Stomach (tissue), 9 donors: Measurements from ENCODE around the gene ANKRD7. TPM values are rescaled to one million over a fixed set of nuclear protein-coding genes. Genes with fewer than 3 reads are reported as not detected.

ENCODE experiments used
- DNase-seq, 2 donors: peaks; one replicate each; pipeline versions ENCODE4 v3.0.0 to v3.0.0-alpha.2; 2013 to 2019
- H3K27ac ChIP-seq, 5 donors: fragments of 200-600 bp in 4 of 5; sonication (generic) in 4 of 5; one replicate each; pipeline ENCODE4 v1.5.1; 2013 to 2019; ENCODE audit warnings: mild to moderate bottlenecking in 1 of 5, moderate library complexity in 1 of 5
- H3K27me3 ChIP-seq, 3 donors: fragments of 200-600 bp; sonication (generic); one replicate each; pipeline ENCODE4 v1.5.1; 2017 to 2019; ENCODE audit warnings: mixed run types in 1 of 3
- H3K36me3 ChIP-seq, 4 donors: fragments of 200-600 bp; sonication (generic); 1 replicate in 3 of 4; 2 replicates in 1 of 4; pipeline ENCODE4 v1.5.1; 2016 to 2019
- H3K4me1 ChIP-seq, 4 donors: fragments of 200-600 bp; sonication (generic); one replicate each; pipeline ENCODE4 v1.5.1; 2016 to 2019
- H3K4me3 ChIP-seq, 4 donors: fragments of 200-600 bp; sonication (generic) in 3 of 4; one replicate each; pipeline ENCODE4 v1.5.1; 2016 to 2019; ENCODE audit warnings: mild to moderate bottlenecking in 1 of 4
- H3K9me3 ChIP-seq, 4 donors: fragments of 200-600 bp; sonication (generic); one replicate each; pipeline ENCODE4 v1.5.1; 2016 to 2019
- CTCF ChIP-seq, 7 experiments: fragments of 450-650 bp in 4 of 7; fragments of 200-600 bp in 3 of 7; sonication (generic) in 3 of 7; IDR thresholded peaks; one replicate each; pipeline ENCODE4 v1.5.1; 2016 to 2019; ENCODE audit warnings: antibody characterized with exemption in 7 of 7, control low read depth in 2 of 7, mild to moderate bottlenecking in 1 of 7
- EP300 ChIP-seq: sonication (generic); formaldehyde crosslinking; IDR thresholded peaks from one replicate; pipeline ENCODE4 v1.6.1; 2017; ENCODE audit warnings: antibody characterized with exemption
- POLR2A ChIP-seq, 4 donors: fragments of 450-650 bp; IDR thresholded peaks; one replicate each; pipeline ENCODE4 v1.6.1; 2016; ENCODE audit warnings: antibody characterized with exemption in 4 of 4, control low read depth in 2 of 4, mild to moderate bottlenecking in 1 of 4, moderate library complexity in 1 of 4
- POLR2AphosphoS5 ChIP-seq, 3 donors: sonication (generic); formaldehyde crosslinking; IDR thresholded peaks; one replicate each; pipeline ENCODE4 v1.6.1; 2016; ENCODE audit warnings: antibody characterized with exemption in 3 of 3
- intact Hi-C: fragments of 100-400 bp; cut with DNase I; formaldehyde crosslinking; loops from one replicate; pipeline ENCODE4 v1.15.1; 2023; ENCODE audit warnings: low total_unique reads
- polyA plus RNA-seq, 3 donors: library from polyadenylated mRNA; stranded (reverse); fragments of 200-250 nt; gene quantifications; one replicate each; pipeline ENCODE4 v1.2.3, GENCODE V29; 2013
- total RNA-seq, 5 donors: library from RNA; depleted of rRNA; stranded (reverse); fragments of >200 nt; gene quantifications; one replicate each; pipeline versions ENCODE4 v1.1.0 to v1.2.3, GENCODE V29; 2014 to 2016
- donor health status: healthy with polysubstance abuse.
- donor health status: Bipolar disorder and iron deficiency.
- donor health status: healthy.

The ANKRD7 gene
- total and polyA plus RNA-seq, 8 donors = 1.3 to 4.2 (median 2.0) TPM; not detected in 5

GRCh38 chr7:118288098-118288497 lies 63.6 kb downstream of the ANKRD7 start:
- Histone ChIP-seq H3K27me3 (peaks cover 0 to 15% (median 0%) of the 10 kb centered on the region in 3 donors), H3K36me3 (no peaks in the 10 kb centered on the region), H3K27ac (no peak overlapping the region), H3K4me1 (no peaks in the 10 kb centered on the region), H3K9me3 (peaks cover 0 to 18% (median 4%) of the 10 kb centered on the region in 4 donors), H3K4me3 (no peak overlapping the region)
- DNase-seq = no peak
- TF ChIP-seq POLR2A (IDR thresholded peaks at IDR 0.05) (no peak), POLR2AphosphoS5 (IDR thresholded peaks at IDR 0.05) (no peak), CTCF (IDR thresholded peaks at IDR 0.05) (no peak), EP300 (no peak)
- intact Hi-C loops = no loop called here

- Histone ChIP-seq H3K4me1 (no peaks in the 10 kb centered on the region), H3K9me3 (peaks cover 0 to 18% (median 4%) of the 10 kb centered on the region in 4 donors), H3K27me3 (peaks cover 0 to 15% (median 0%) of the 10 kb centered on the region in 3 donors), H3K4me3 (no peak overlapping the region), H3K36me3 (no peaks in the 10 kb centered on the region), H3K27ac (no peak overlapping the region)
- TF ChIP-seq CTCF (IDR thresholded peaks at IDR 0.05) (no peak), POLR2A (IDR thresholded peaks at IDR 0.05) (no peak), POLR2AphosphoS5 (IDR thresholded peaks at IDR 0.05) (no peak), EP300 (no peak)
- no peak for DNase-seq
- intact Hi-C loops = no loop called here
Measured at GRCh38 chr7:118289476-118289875, 65.0 kb downstream of the ANKRD7 start.

Other genes with a start within 250 kb of the ANKRD7 start
- gene LSM8, start 40.5 kb upstream of the ANKRD7 start, total RNA-seq = 10 to 100 TPM in 4 of 5 donors, under 1 TPM in 1; 0.58 to 58.0 (median 29.9) TPM
- gene LSM8, start 40.5 kb upstream of the ANKRD7 start, polyA plus RNA-seq = 10 to 100 TPM; 21.9 to 35.2 (median 24.9) TPM